Fibroblast of peridontal ligament (primary cell): Measurements from ENCODE around the gene CD81.

ENCODE experiments used
- DNase-seq: peaks from one replicate; pipeline ENCODE4 v3.0.0-alpha.2; 2010; ENCODE audit errors: extremely low read depth

Gene CD81

DNA sequence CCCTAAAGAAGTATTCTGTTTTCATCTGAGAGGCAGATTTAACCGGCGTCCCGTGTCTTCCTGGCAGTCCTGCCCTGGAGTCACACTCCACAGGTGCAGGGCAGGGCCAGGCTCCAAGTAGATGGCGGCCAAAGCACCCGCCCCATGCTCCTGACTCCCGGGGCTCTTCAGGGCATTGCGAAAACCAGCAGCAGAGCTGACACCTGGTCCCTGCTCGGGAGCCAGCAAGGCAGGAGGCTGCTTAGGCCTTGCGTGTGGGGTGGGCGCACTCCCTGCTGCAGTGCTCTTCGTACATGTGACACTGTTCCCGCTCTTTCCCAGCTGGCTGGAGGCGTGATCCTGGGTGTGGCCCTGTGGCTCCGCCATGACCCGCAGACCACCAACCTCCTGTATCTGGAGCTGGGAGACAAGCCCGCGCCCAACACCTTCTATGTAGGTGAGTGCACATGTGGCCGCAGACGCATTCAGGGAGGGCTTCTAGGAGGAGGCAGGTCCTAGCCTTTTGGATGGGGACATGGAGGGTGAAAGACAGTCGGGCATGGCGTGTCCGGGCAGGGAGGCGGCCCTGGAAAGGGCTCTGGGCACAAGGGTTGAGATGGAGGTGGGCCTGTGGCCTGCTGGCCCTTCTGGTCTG is 13.1 kb downstream of the CD81 start:
- DNase-seq, result no peak

DNA sequence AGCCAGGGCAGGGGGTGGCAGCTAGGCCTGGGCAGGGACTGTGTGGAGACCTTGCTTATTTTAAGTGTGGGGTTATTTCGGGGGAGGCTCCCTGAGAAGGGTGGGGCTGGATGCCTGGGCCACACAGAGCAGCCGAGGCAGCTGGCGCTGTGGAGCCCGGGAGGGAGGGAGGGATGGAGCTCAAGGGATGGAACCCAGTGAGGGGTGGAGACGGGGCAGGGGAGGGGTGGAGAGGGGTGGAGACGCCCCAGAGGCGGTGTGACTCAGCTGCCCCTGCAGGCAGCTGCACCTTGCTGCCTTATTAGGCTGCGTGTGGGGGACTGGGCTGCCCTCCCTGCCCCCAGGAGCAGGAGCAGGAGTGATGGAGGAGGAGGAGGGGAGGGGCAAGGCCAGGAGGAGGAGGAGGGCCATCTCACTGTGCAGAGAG is 13.6 kb downstream of the CD81 start:
- DNase-seq, result peak; percentile 48

DNA sequence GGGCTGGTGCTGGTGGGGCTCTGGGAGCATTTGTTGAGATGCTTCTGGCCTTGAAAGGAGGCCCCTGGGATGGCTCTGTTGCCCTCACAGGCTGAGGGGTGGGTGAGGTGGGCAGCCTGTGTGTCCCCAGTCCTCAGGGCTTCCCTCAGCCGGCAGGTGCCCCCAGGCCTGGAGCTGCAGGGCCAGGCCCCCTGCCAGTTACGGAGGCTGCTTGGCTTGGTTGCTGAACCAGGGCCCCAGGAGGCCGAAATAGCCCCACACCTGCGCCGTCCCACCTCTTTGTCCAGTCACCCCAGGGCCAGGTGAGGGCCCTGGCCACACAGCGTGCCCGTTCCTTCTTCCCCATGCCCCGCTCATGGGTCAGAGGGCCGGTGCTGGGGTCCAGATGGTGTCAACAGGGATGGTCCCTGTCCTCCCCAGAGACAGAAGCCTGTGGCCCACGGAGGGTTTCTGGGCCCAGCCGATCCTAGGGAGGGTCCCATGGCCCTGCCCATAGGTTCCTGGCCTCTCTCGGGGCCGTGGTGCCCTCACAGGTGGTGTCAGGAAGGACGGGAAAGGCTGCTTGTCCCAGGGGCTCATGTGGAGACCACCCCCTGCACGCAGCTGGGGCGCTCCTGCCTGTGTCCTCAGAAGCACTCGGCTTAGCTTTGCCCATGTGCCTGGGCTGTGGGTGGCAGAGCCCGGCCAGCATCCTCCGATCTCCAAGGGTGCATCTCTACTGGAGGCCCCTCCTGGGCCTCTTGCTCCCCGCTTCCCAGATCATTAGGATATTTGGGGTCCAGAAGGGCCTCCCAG is 14.3 kb downstream of the CD81 start:
- DNase-seq, result no peak

DNA sequence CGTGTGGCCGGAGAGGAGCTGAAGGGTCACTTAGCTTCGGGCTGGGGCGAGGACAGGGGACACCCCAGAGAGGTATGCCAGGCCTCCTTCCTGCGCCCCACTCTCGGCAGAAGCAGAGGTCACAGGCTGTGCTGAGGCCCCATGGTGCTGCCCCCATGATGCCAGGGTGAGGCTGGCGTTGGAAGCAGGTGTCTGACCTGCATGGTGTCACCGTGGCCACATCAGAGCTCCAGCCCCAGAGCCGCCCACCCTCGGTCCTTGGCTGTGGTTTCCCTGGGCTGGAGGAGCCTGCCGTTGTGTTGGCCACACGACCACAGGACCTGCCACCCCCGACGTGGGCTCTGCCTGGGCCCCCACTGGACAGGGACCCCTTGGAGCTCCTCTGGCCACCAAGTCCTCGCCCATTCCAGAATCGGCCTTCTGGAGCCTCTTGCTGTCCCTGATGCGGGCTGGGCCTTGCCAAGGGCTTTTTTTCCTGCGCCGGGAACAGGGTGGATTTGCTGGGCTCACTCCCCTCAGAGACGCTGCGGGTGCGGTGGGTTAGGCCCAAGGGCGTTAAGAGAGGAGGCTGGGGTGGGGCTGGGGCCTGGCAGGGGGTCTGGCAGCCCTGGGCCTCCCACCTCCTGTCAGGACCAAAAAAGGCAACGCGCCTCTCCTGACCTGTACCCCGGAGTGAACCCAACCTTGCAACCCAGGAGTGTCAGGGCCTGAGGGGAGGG is 15.3 kb downstream of the CD81 start:
- DNase-seq, result no peak

DNA sequence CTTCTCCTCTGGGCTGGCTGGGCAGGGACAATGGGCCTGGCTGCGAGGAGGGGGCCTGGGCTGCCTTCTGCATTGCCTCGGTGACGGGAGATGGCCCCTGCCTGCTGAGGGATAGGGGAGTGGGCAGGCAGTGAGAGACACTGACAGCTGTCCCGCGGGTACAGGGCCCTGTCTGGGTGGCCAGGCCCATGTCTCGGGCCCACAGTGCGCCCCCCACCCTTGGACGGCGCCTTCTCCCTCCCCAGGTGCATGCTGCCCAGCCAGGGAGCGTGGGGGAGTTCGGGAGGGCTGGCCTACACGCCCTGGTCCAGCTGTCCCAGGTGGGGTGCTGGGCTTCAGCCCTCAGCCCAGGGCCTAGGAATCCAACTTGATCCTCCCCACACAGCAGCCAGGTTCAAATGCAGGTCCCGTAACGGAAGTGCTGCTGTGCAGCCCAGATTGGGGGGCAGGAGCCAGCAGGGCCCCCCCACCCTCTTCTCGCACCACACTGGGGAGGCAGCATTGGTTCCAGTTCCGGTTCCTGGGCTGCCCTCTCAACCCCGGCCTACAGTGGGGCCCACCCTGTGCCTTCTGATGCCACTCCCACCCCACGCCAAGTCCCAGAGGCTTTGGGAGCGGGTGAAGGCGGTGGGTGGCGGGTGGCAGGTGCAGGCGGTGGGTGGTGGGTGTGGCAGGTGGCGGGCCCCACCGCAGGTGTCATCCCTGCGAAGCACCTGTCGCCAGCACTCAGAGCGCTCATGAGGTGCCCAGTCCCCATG is 16.2 kb downstream of the CD81 start:
- DNase-seq, result no peak

DNA sequence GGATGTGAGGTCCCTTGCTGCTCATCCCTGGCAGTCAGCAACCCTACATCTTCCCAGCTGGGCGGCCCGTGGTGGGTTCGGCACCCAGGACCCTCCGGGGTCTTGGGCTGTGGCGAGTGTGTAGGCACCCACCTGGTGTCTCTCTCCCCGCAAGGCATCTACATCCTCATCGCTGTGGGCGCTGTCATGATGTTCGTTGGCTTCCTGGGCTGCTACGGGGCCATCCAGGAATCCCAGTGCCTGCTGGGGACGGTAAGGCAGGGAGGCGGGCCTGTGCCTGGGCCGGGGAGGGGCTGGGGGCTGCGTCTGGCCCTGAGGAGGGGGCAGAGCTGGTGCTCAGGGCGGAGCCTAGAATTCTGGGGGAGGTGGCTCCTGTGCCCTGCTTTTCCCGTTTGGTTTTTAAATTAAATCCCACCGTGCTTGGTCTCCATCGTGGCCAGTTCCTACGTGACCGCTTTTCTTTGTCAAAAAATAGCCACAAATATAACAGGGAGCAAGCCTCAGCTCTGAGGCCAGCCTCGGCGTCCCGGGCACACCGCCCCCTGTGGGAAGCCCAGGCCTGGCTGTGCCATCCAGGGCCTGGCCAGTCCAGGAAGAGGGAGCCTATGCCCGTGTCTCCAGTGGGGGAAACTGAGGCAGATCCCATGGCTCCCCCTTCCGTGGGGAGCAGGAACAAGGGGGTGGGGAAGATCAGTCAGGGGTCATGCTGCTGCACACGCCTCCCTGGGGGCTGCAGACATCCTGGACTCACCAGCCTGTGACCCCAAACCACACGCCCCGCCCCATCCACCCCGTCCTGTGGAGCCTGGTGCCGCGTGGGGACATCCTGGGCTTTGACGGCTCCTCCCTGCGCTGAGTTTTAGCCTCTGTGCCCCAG is 17.1 kb downstream of the CD81 start:
- DNase-seq, result no peak

DNA sequence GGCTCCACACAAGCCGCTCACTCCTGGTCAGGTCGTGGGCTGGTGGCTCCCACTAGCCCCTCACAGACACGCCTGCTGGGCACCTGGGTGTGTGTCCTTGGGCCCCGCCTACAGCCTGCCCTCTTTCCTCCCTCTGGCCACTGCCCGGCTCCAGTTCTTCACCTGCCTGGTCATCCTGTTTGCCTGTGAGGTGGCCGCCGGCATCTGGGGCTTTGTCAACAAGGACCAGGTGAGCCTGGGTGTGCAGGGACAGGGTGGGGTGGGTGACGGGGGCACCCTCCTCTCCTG is 17.7 kb downstream of the CD81 start:
- no peak for DNase-seq

DNA sequence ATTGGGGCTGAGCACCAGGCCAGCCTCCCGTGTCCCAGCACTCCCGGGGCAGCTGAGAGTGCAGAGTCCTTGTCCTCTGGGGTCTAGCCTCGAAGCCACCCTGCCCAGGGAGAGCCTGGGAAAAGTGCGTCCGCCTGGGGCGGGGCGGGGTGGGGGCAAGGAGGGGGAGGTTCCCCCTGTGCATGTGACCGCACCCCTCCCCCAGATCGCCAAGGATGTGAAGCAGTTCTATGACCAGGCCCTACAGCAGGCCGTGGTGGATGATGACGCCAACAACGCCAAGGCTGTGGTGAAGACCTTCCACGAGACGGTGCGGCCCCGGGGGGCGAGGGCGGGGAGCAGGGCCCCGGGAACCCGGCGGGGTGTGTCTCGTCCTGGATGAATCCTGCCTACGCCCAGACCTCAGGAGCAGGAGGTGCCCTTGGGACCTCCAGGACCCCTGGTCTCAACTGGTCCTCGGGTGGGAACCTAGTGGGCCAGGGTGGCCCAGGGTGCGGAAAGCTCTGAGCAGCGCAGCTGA is 18.2 kb downstream of the CD81 start:
- DNase-seq, result no peak

DNA sequence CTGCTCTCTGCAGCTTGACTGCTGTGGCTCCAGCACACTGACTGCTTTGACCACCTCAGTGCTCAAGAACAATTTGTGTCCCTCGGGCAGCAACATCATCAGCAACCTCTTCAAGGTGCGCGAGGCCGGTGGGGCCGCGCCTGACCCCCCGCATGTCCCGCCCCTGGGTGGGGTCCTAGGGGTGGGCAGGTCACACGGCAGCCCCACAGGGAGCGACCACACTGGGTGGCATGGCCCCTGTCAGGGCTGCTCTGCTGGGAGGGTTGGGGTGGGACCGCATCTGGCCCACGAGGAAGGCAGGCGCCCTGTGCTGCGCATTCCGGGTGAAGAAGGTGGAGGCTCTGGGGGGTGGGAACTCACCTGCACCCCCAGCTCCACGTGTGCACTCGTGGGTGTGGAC is 18.7 kb downstream of the CD81 start:
- no peak for DNase-seq

DNA sequence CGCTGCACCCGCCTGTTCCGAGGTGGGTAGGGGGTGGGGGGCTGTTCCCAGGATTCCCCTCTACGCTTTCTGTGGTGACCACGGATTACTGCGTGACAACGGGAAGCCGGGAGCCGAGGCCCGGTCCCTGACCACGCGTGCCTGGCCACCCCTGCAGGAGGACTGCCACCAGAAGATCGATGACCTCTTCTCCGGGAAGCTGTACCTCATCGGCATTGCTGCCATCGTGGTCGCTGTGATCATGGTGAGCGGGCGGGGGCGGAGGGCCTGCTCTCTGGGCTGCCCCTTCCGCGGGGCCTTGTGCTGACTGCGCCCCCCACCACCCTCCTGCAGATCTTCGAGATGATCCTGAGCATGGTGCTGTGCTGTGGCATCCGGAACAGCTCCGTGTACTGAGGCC is 19.4 kb downstream of the CD81 start:
- DNase-seq, result no peak

DNA sequence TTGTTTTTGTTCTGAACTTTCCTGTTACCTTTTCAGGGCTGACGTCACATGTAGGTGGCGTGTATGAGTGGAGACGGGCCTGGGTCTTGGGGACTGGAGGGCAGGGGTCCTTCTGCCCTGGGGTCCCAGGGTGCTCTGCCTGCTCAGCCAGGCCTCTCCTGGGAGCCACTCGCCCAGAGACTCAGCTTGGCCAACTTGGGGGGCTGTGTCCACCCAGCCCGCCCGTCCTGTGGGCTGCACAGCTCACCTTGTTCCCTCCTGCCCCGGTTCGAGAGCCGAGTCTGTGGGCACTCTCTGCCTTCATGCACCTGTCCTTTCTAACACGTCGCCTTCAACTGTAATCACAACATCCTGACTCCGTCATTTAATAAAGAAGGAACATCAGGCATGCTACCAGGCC is 19.9 kb downstream of the CD81 start:
- DNase-seq, result no peak

DNA sequence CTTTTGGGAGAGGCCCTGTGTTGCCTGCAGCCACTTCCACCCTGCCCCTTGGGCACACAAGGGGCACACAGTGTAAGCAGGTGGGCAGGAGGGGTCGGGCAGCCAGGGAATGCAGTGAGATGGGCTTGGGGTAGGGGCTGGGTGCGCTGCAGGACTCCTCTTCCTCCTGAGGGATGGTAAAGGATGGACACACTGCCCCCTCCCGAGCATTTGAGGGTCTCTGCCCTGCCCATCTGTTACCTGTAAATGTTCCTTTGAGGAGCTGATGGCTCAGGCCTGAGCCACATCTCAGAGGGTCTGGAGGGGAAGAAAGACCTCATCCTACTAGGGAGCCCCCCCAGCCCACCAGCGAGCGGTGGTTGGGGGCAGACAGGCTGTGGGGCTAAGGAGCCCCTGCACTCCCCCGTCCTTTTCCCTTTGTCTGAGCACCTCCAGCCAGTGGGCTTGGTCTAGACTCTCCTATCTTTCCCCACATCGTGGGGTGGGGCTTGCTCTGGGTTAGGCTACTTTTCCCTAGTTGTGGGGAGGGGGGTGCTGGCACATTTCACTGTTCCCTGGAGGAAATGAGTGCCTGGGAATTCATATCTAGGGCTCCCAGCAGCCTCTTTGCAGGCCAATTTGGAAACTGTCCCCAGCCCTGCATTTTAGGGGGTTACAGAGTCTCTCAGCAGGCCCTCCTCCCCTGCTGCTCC is 21.7 kb downstream of the CD81 start:
- no peak for DNase-seq

DNA sequence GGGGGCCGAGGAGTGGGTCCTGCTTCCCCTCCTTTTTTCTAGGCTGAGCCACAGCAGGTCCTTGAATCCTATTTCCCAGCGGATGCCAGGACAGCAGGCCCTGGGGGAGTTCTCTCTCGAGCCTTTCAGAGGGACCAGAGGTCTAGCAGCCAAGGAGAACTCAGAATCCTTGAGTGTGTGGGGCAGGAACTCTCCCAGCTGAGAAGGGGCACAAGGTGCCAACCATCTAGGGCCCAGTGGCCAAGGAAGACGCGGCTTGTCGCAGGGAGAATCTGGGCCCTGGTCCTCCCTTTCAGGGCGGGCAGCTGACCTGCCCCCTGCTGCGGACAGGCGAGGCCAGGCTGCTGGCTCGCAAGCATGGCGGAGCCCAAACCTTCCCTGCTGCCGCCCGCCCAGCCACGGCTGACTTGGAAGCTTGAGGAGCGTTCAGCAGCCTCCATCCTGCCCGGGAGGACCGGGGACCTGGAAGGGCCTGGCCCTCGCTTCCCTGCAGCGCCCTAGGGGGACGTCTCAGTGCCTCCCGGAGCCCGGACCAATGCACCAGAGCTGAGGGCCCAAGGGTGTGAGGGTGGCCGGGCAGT is 22.5 kb downstream of the CD81 start:
- DNase-seq, result no peak

DNA sequence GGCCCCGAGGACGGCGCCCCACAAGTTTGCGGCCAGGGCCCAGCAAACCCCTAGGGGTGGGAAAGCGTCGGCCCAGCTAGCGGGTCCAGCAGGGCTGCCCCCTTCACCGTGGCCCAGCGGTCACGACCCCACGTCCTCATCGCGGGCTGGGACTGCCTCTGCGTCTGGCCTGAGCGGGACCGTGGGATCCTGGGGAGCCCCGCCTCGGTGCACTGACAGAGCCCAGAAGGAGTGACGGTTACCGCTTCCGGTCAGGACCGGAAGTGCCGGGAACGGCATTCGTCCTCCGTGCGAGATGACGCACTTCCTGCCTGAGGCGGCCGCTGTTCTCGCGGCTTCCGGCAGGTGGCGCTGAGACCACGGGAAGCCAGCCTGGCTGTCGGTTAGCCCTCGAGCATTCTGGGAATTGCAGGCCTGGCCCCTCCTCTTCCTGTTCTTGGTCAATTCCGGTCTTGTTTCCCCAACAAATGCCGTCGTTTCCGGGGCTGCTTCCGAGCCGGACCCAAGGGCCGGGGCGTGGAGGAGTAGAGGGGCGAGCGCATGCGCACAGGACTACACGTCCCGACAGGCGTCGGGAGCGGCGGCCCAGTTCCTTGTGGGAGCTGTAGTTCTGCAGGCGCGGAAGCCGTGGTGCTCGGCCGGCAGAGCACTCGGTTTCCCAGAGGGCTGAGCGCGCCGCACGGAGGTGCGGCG is 23.1 kb downstream of the CD81 start, which contains the start of gene TSSC4:
Gene TSSC4, plus strand, starts transcription at position 682 of the 693 bp plus-strand sequence. CDS start 1,884 bp downstream, outside the sequence.
- peak; percentile 100 for DNase-seq

DNA sequence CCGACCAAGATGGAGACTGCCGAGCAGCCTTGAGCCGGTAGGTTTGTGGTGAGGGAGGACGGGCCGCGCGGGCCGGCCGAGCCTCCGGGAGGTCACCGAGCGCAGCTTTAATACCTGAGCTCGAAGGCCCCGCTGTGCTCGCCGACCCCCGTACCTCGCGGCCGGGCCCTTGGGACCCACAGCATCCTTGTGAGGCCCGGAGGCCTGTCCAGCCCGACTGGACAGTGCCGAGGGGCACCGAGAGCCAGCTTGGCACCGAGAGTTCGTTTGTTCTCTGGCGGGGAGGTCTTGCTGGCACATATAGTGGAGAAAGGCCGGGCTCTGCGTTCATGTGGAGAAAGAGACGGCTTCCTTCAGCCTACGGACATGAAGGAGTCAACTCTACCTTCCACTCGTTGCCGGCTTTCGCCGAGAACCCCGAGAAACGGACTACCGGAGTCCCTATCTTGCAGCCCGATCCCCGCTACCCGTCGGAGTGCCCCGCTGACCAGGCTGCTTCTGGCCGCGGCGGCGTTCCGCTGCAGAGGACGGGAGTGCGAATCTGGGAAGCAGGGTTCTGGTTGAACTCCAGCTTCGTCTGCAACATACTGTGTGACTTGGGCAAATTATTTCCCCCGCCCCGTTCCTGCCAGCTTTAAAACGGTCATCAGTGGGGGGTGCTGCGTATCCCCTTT is 23.8 kb downstream of the CD81 start:
- DNase-seq, result no peak

DNA sequence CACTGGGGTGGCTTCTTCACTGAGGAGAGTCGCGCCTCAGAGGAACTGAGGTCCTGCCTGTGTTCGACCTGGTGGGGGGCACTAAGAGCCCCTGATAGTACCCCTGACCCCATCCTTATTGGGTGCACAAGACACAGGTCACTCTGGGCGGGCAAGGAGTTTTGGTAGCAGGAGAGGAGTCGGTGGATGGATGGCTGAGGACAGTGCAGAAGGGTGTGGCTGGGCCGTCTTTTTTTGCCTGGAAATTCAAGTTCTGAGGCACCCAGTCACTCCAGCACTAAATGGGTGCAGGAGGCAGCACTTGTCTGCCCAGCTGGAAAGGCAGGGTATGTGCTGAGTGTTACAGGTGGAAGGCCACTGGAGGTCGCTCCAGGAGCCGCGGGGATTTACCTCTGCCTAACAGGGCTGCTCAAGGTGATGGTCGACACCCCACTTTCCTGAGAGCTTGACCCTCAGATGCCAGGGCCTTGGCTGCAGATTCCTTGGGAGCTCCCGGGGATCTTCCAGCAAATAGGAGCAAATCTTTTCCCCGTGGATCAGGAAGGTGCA is 24.4 kb downstream of the CD81 start:
- no peak for DNase-seq

DNA sequence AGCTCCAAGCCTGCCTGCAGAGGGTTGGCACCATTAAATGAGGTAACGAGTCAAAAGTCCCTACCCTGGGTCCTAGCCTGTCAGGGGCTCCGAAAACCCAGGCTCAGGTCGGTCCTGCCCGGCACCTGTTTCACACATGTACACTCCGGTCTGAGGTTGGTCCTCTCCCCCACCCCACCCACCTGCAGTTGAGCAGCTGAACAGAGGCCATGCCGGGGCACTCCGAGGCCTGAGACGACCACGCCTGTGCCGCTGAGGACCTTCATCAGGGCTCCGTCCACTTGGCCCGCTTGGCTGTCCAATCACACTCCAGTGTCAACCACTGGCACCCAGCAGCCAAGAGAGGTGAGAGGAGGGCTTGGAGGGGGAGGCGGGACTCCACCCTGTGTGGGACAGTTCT is 25.0 kb downstream of the CD81 start:
- DNase-seq, result no peak

DNA sequence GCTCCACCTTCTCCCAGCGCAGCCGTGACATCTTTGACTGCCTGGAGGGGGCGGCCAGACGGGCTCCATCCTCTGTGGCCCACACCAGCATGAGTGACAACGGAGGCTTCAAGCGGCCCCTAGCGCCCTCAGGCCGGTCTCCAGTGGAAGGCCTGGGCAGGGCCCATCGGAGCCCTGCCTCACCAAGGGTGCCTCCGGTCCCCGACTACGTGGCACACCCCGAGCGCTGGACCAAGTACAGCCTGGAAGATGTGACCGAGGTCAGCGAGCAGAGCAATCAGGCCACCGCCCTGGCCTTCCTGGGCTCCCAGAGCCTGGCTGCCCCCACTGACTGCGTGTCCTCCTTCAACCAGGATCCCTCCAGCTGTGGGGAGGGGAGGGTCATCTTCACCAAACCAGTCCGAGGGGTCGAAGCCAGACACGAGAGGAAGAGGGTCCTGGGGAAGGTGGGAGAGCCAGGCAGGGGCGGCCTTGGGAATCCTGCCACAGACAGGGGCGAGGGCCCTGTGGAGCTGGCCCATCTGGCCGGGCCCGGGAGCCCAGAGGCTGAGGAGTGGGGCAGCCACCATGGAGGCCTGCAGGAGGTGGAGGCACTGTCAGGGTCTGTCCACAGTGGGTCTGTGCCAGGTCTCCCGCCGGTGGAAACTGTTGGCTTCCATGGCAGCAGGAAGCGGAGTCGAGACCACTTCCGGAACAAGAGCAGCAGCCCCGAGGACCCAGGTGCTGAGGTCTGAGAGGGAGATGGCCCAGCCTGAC is 26.0 kb downstream of the CD81 start:
- no peak for DNase-seq
